ENCODE results near the gene SMYD4. TPM values are rescaled to one million over a fixed set of nuclear protein-coding genes. Genes with fewer than 3 reads are reported as not detected.

The SMYD4 gene
- total and polyA plus RNA-seq, 2 experiments from 2014 or later = 8.5 to 11.4 TPM

GRCh38 chr17:1808644-1809043, 21.1 kb downstream of the SMYD4 start:
- Histone ChIP-seq H3K4me2 (no peak overlapping the region), H2AFZ (no peak overlapping the region), H3K36me3 (replicated peaks; ENCODE audit: insufficient read depth, low read depth) (no peaks in the 10 kb centered on the region), H3K79me2 (peaks cover 10% of the 10 kb centered on the region), H3K27me3 (no peaks in the 10 kb centered on the region), H3K9me2 (replicated peaks; ENCODE audit: insufficient read depth) (no peaks in the 10 kb centered on the region), H3K4me1 (ENCODE audit: insufficient read depth) (peaks cover 4% of the 10 kb centered on the region), H3K4me3 (no peak overlapping the region), H3K27ac (peak overlapping the region; percentile 49), H4K20me1 (ENCODE audit: insufficient read depth, poor library complexity, severe bottlenecking) (no peaks in the 10 kb centered on the region), H3K9me3 (ENCODE audit: low read depth) (no peaks in the 10 kb centered on the region)
- TF ChIP-seq EZH2 (IDR thresholded peaks at IDR 0.05; ENCODE audit: borderline replicate concordance) (no peak), EZH2phosphoT487 (IDR thresholded peaks at IDR 0.05; ENCODE audit: low read depth, severe bottlenecking, unreplicated experiment) (no peak), CTCF (IDR thresholded peaks at IDR 0.05; ENCODE audit: poor library complexity) (no peak)
- DNase-seq (ENCODE audit: low spot score) = no peak
- WGBS (ENCODE audit: low lambda C conversion rate, missing lambda C conversion rate) = 66% methylated on average over 2 of the region's 2 CpGs

GRCh38 chr17:1807890-1808289, 21.8 kb downstream of the SMYD4 start:
- H3K36me3 ChIP-seq (replicated peaks; ENCODE audit: insufficient read depth, low read depth) = no peaks in the 10 kb centered on the region
- H3K4me1 ChIP-seq (ENCODE audit: insufficient read depth) = peaks cover 4% of the 10 kb centered on the region
- H3K27me3 ChIP-seq = no peaks in the 10 kb centered on the region
- no peak overlapping the region for H3K4me2 ChIP-seq
- no peak overlapping the region for H3K4me3 ChIP-seq
- no peaks in the 10 kb centered on the region for H4K20me1 ChIP-seq (ENCODE audit: insufficient read depth, poor library complexity, severe bottlenecking)
- no peaks in the 10 kb centered on the region for H3K9me3 ChIP-seq (ENCODE audit: low read depth)
- peak overlapping the region; percentile 49 for H3K27ac ChIP-seq
- H3K9me2 ChIP-seq (replicated peaks; ENCODE audit: insufficient read depth) = no peaks in the 10 kb centered on the region
- H2AFZ ChIP-seq = no peak overlapping the region
- DNase-seq (ENCODE audit: low spot score) = no peak
- TF ChIP-seq CTCF (IDR thresholded peaks at IDR 0.05; ENCODE audit: poor library complexity) (no peak), EZH2phosphoT487 (IDR thresholded peaks at IDR 0.05; ENCODE audit: low read depth, severe bottlenecking, unreplicated experiment) (no peak), EZH2 (IDR thresholded peaks at IDR 0.05; ENCODE audit: borderline replicate concordance) (no peak)
- H3K79me2 ChIP-seq = peaks cover 10% of the 10 kb centered on the region
- WGBS (ENCODE audit: low lambda C conversion rate, missing lambda C conversion rate) = 97% methylated on average over 6 of the region's 6 CpGs

- TF ChIP-seq CTCF (IDR thresholded peaks at IDR 0.05; ENCODE audit: poor library complexity) = no peak
- no peak for TF ChIP-seq EZH2 (IDR thresholded peaks at IDR 0.05; ENCODE audit: borderline replicate concordance)
- no peak for TF ChIP-seq EZH2phosphoT487 (IDR thresholded peaks at IDR 0.05; ENCODE audit: low read depth, severe bottlenecking, unreplicated experiment)
- H3K4me1 ChIP-seq (ENCODE audit: insufficient read depth) = no peaks in the 10 kb centered on the region
- H3K4me2 ChIP-seq = no peak overlapping the region
- no peaks in the 10 kb centered on the region for H3K9me2 ChIP-seq (replicated peaks; ENCODE audit: insufficient read depth)
- DNase-seq (ENCODE audit: low spot score) = no peak
- WGBS (ENCODE audit: low lambda C conversion rate, missing lambda C conversion rate) = 95% methylated on average over 6 of the region's 6 CpGs
- H3K27ac ChIP-seq = no peak overlapping the region
- H3K27me3 ChIP-seq = no peaks in the 10 kb centered on the region
- no peaks in the 10 kb centered on the region for H3K9me3 ChIP-seq (ENCODE audit: low read depth)
- H3K36me3 ChIP-seq (replicated peaks; ENCODE audit: insufficient read depth, low read depth) = peaks cover 4% of the 10 kb centered on the region
- H2AFZ ChIP-seq = no peak overlapping the region
- peaks cover 12% of the 10 kb centered on the region for H3K79me2 ChIP-seq
- H4K20me1 ChIP-seq (ENCODE audit: insufficient read depth, poor library complexity, severe bottlenecking) = no peaks in the 10 kb centered on the region
- no peak overlapping the region for H3K4me3 ChIP-seq
These were observed 26.4 kb downstream of the SMYD4 start for GRCh38 chr17:1803280-1803679.

- Histone ChIP-seq H4K20me1 (ENCODE audit: insufficient read depth, poor library complexity, severe bottlenecking) (no peaks in the 10 kb centered on the region), H3K36me3 (replicated peaks; ENCODE audit: insufficient read depth, low read depth) (peaks cover 4% of the 10 kb centered on the region), H2AFZ (no peak overlapping the region), H3K27ac (no peak overlapping the region), H3K79me2 (peaks cover 5% of the 10 kb centered on the region), H3K27me3 (no peaks in the 10 kb centered on the region), H3K4me2 (no peak overlapping the region), H3K4me1 (ENCODE audit: insufficient read depth) (no peaks in the 10 kb centered on the region), H3K4me3 (no peak overlapping the region), H3K9me2 (replicated peaks; ENCODE audit: insufficient read depth) (no peaks in the 10 kb centered on the region), H3K9me3 (ENCODE audit: low read depth) (no peaks in the 10 kb centered on the region)
- DNase-seq (ENCODE audit: low spot score) = no peak
- 100% methylated on average over 1 of the region's 1 CpG for WGBS (ENCODE audit: low lambda C conversion rate, missing lambda C conversion rate)
- no peak for TF ChIP-seq EZH2phosphoT487 (IDR thresholded peaks at IDR 0.05; ENCODE audit: low read depth, severe bottlenecking, unreplicated experiment)
- TF ChIP-seq CTCF (IDR thresholded peaks at IDR 0.05; ENCODE audit: poor library complexity) = no peak
- no peak for TF ChIP-seq EZH2 (IDR thresholded peaks at IDR 0.05; ENCODE audit: borderline replicate concordance)
These were observed 27.3 kb downstream of the SMYD4 start for GRCh38 chr17:1802429-1802828.

Measured in hepatocyte (in vitro differentiated cells).